Mucosa of stomach (tissue), 1 donor: ENCODE results near the gene THEM5.

ENCODE experiments used
- H3K27me3 ChIP-seq: one replicate; pipeline ENCODE4 v1.7.0; 2013; ENCODE audit warnings: mild to moderate bottlenecking, low read length; ENCODE audit not compliant: control insufficient read depth, insufficient read depth
- H3K36me3 ChIP-seq: one replicate; pipeline ENCODE4 v1.7.0; 2013; ENCODE audit warnings: low read length; ENCODE audit not compliant: control insufficient read depth, insufficient read depth
- H3K4me1 ChIP-seq: one replicate; pipeline ENCODE4 v1.7.0; 2013; ENCODE audit warnings: mild to moderate bottlenecking, low read length; ENCODE audit not compliant: control insufficient read depth, insufficient read depth
- H3K4me3 ChIP-seq: one replicate; pipeline ENCODE4 v1.7.0; 2013; ENCODE audit warnings: low read length
- H3K9ac ChIP-seq: one replicate; pipeline ENCODE4 v1.7.0; 2013; ENCODE audit warnings: mild to moderate bottlenecking, low read length, moderate library complexity
- H3K9me3 ChIP-seq: one replicate; pipeline ENCODE4 v1.7.0; 2013; ENCODE audit warnings: mild to moderate bottlenecking, low read length, moderate library complexity; ENCODE audit not compliant: control insufficient read depth
- donor health status: Pancreatic carcinoma.

THEM5 gene

DNA sequence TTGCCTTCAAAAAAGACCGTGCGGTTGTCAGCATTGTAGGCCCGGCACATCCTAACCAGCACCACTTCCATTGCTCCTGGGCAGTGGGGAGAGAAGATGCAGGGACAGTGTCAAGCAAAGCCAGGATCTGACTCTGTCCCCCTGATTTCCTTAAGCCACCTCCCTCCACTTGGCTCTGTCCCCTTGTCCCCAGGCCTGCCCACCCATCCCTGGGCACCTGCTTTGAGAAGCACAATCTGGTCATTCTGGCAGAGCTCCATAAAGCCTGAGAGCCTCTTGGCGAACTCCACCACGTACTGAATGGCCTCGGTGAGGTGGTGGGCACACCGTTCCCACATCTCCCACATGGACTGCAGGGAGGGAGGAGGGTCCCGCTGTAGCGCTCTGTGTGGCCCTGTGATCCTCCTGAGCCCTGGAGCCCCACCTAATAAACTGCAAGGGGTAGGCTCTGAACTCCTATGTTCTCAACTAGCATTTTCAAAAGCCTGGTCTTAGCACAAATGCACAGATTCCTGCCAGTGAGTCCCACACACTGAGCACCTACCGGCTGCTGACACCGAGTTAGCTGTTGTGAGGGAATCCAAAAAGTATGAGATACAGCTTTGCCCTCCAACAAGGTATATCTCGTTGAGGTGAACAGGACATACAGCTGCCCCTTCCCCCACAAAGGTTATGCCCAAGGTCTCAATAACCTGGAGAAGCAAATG is 40.1 kb downstream of the THEM5 start:
- no peaks in the 10 kb centered on the region for H3K4me1 ChIP-seq
- no peak overlapping the region for H3K9ac ChIP-seq
- no peaks in the 10 kb centered on the region for H3K27me3 ChIP-seq
- no peak overlapping the region for H3K4me3 ChIP-seq
- no peaks in the 10 kb centered on the region for H3K36me3 ChIP-seq
- H3K9me3 ChIP-seq = no peaks in the 10 kb centered on the region

GRCh38 chr1:151811181-151811580 is 42.3 kb downstream of the THEM5 start:
- Histone ChIP-seq H3K4me1 (no peaks in the 10 kb centered on the region), H3K36me3 (no peaks in the 10 kb centered on the region), H3K9me3 (no peaks in the 10 kb centered on the region), H3K9ac (no peak overlapping the region), H3K27me3 (no peaks in the 10 kb centered on the region), H3K4me3 (no peak overlapping the region)

DNA sequence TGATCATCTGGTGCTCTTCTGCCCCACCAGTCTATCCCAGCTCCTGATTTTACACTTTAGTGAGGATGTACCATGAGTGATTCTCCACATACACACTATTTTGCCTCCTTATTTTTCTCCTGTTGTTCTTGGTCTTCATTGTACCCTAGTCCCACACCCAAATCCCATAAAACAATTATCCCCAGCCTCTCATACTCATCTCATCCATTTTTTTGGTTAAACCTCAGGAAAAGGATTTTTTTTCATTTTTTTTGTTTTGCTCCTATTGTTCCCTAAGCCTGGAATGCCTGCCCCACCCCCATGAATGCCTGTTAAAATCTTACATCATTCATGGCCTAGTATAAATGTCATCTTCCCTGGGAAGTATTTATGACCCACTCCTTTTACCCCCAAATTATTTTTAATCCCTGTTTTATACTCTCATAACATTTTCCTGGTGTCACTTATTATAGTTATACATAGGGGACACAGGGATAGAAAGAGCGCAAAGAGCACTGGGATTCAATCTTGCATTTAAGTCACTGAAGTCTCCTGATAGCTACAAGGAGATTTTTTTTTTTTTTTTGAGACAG is 43.4 kb downstream of the THEM5 start:
- Histone ChIP-seq H3K9me3 (no peaks in the 10 kb centered on the region), H3K9ac (no peak overlapping the region), H3K4me3 (no peak overlapping the region), H3K36me3 (no peaks in the 10 kb centered on the region), H3K4me1 (no peaks in the 10 kb centered on the region), H3K27me3 (no peaks in the 10 kb centered on the region)

- H3K27me3 ChIP-seq = no peaks in the 10 kb centered on the region
- H3K36me3 ChIP-seq = no peaks in the 10 kb centered on the region
- no peak overlapping the region for H3K9ac ChIP-seq
- no peaks in the 10 kb centered on the region for H3K9me3 ChIP-seq
- no peaks in the 10 kb centered on the region for H3K4me1 ChIP-seq
- H3K4me3 ChIP-seq = no peak overlapping the region
Measured at GRCh38 chr1:151809290-151809984, 44.1 kb downstream of the THEM5 start.

GRCh38 chr1:151807766-151808165 is 45.7 kb downstream of the THEM5 start:
- Histone ChIP-seq H3K4me1 (no peaks in the 10 kb centered on the region), H3K27me3 (no peaks in the 10 kb centered on the region), H3K9ac (no peak overlapping the region), H3K36me3 (no peaks in the 10 kb centered on the region), H3K9me3 (no peaks in the 10 kb centered on the region), H3K4me3 (no peak overlapping the region)

GRCh38 chr1:151807131-151807530 is 46.4 kb downstream of the THEM5 start:
- no peak overlapping the region for H3K9ac ChIP-seq
- H3K36me3 ChIP-seq = no peaks in the 10 kb centered on the region
- no peaks in the 10 kb centered on the region for H3K4me1 ChIP-seq
- no peaks in the 10 kb centered on the region for H3K9me3 ChIP-seq
- no peak overlapping the region for H3K4me3 ChIP-seq
- no peaks in the 10 kb centered on the region for H3K27me3 ChIP-seq

GRCh38 chr1:151806170-151806569 is 47.3 kb downstream of the THEM5 start:
- Histone ChIP-seq H3K9ac (no peak overlapping the region), H3K36me3 (no peaks in the 10 kb centered on the region), H3K4me3 (no peak overlapping the region), H3K9me3 (no peaks in the 10 kb centered on the region), H3K27me3 (no peaks in the 10 kb centered on the region), H3K4me1 (no peaks in the 10 kb centered on the region)

GRCh38 chr1:151805066-151805820 is 48.3 kb downstream of the THEM5 start, which contains the start of gene LINGO4:
Gene LINGO4, minus strand, starts transcription at chr1:151805419. Its CDS starts 2,715 bp downstream, at chr1:151802704.
- no peak within 1 kb of the TSS for H3K4me3 ChIP-seq
- no peaks in the 10 kb centered on the region for H3K4me1 ChIP-seq
- H3K9ac ChIP-seq = no peak within 1 kb of the TSS
- no peaks in the 10 kb centered on the region for H3K36me3 ChIP-seq
- H3K9me3 ChIP-seq = no peaks in the 10 kb centered on the region
- H3K27me3 ChIP-seq = no peaks in the 10 kb centered on the region

- Histone ChIP-seq H3K9me3 (no peaks in the 10 kb centered on the region), H3K36me3 (no peaks in the 10 kb centered on the region), H3K4me1 (no peaks in the 10 kb centered on the region), H3K4me3 (no peak overlapping the region), H3K9ac (no peak overlapping the region), H3K27me3 (no peaks in the 10 kb centered on the region)
Measured at GRCh38 chr1:151803915-151804314, 49.6 kb downstream of the THEM5 start.

GRCh38 chr1:151803164-151803563 is 50.3 kb downstream of the THEM5 start:
- Histone ChIP-seq H3K36me3 (no peaks in the 10 kb centered on the region), H3K4me3 (no peak overlapping the region), H3K9me3 (no peaks in the 10 kb centered on the region), H3K9ac (no peak overlapping the region), H3K4me1 (no peaks in the 10 kb centered on the region), H3K27me3 (no peaks in the 10 kb centered on the region)

- H3K27me3 ChIP-seq = no peaks in the 10 kb centered on the region
- H3K4me3 ChIP-seq = no peak overlapping the region
- H3K9ac ChIP-seq = no peak overlapping the region
- H3K36me3 ChIP-seq = no peaks in the 10 kb centered on the region
- H3K4me1 ChIP-seq = no peaks in the 10 kb centered on the region
- H3K9me3 ChIP-seq = no peaks in the 10 kb centered on the region
Measured at GRCh38 chr1:151802372-151802771, 51.1 kb downstream of the THEM5 start.

- Histone ChIP-seq H3K9ac (no peak overlapping the region), H3K27me3 (no peaks in the 10 kb centered on the region), H3K4me1 (no peaks in the 10 kb centered on the region), H3K36me3 (no peaks in the 10 kb centered on the region), H3K4me3 (no peak overlapping the region), H3K9me3 (no peaks in the 10 kb centered on the region)
Measured at GRCh38 chr1:151801846-151802245, 51.7 kb downstream of the THEM5 start.
